Measurements from ENCODE around the gene CLIC3.

GRCh38 chr9:136978073-136978864 is 18.1 kb downstream of the CLIC3 start:
- TF ChIP-seq CTCF (IDR thresholded peaks at IDR 0.05) (peak; percentile 10), EZH2 (IDR thresholded peaks at IDR 0.05) (no peak)
